ENCODE measurements around the gene MAFB.

GRCh38 chr20:40683221-40683893 lies 5.7 kb downstream of the MAFB start:
- no peak for TF ChIP-seq EP300 (IDR thresholded peaks at IDR 0.05)
- no peak for TF ChIP-seq CTCF (IDR thresholded peaks at IDR 0.05)
